Central memory CD4-positive, alpha-beta T cell (primary cell): ENCODE results near the gene HNRNPCL1.
"Not testable (repeated sequence)": the region's sequence is repeated elsewhere in the genome, so short reads cannot be mapped to it uniquely, and the experiment has no call there.

Source experiments
- DNase-seq: peaks from one replicate; pipeline ENCODE4 v3.0.0; 2022
- total RNA-seq, 3 experiments: gene quantifications; one replicate each; lab custom pipeline; 2026; lab: John Stamatoyannopoulos, UW

Gene HNRNPCL1
- total RNA-seq = 0.05 to 0.25 (median 0.19) reads per million in 3 experiments

- not testable (repeated sequence) for DNase-seq
Observed at GRCh38 chr1:12848620-12849019, at the start of gene HNRNPCL1. Gene HNRNPCL1, minus strand, starts transcription at chr1:12848720. Its CDS starts 431 bp downstream, at chr1:12848289.

- DNase-seq = not testable (repeated sequence)
Observed at GRCh38 chr1:12898170-12898569, 49.6 kb upstream of the HNRNPCL1 start, which contains the start of gene PRAMEF10. Gene PRAMEF10, minus strand, starts transcription at chr1:12898270. Its CDS starts 2,423 bp downstream, at chr1:12895847.

- DNase-seq = not testable (repeated sequence)
Observed at GRCh38 chr1:12886101-12886500, 37.6 kb upstream of the HNRNPCL1 start, which contains the start of gene PRAMEF4. Gene PRAMEF4, minus strand, starts transcription at chr1:12886201. Its CDS starts 2,807 bp downstream, at chr1:12883394.

- DNase-seq = not testable (repeated sequence)
Observed at GRCh38 chr1:12878453-12878852, 29.9 kb upstream of the HNRNPCL1 start.

- DNase-seq = not testable (repeated sequence)
Observed at GRCh38 chr1:12863131-12863880, 14.8 kb upstream of the HNRNPCL1 start.

- DNase-seq = not testable (repeated sequence)
Observed at GRCh38 chr1:12856786-12857185, 8.3 kb upstream of the HNRNPCL1 start, which contains the start of gene PRAMEF2. Gene PRAMEF2, plus strand, starts transcription at chr1:12857086. Its CDS starts 1,924 bp downstream, at chr1:12859010.

GRCh38 chr1:12851779-12852178, 3.3 kb upstream of the HNRNPCL1 start:
- no peak for DNase-seq

- DNase-seq = not testable (repeated sequence)
Observed at GRCh38 chr1:12833251-12833650, 15.3 kb downstream of the HNRNPCL1 start.

GRCh38 chr1:12831310-12831709, 17.2 kb downstream of the HNRNPCL1 start, which contains the start of gene PRAMEF11:
Gene PRAMEF11, minus strand, starts transcription at chr1:12831410. Its CDS starts 2,621 bp downstream, at chr1:12828789.
- not testable (repeated sequence) for DNase-seq

- DNase-seq = not testable (repeated sequence)
Observed at GRCh38 chr1:12819061-12819460, 29.5 kb downstream of the HNRNPCL1 start.

GRCh38 chr1:12811409-12811784, 37.1 kb downstream of the HNRNPCL1 start:
- no peak for DNase-seq

GRCh38 chr1:12810691-12811408, 37.7 kb downstream of the HNRNPCL1 start:
- no peak for DNase-seq

- DNase-seq = no peak
Observed at GRCh38 chr1:12809933-12810332, 38.6 kb downstream of the HNRNPCL1 start.

- no peak for DNase-seq
Observed at GRCh38 chr1:12799730-12800129, 48.8 kb downstream of the HNRNPCL1 start.

GRCh38 chr1:12798911-12799310, 49.6 kb downstream of the HNRNPCL1 start:
- no peak for DNase-seq
